Natural killer cell (primary cell): ENCODE data around the gene LY6G5C. TPM values are rescaled to one million over a fixed set of nuclear protein-coding genes. Genes with fewer than 3 reads are reported as not detected.

Source experiments
- ATAC-seq, 3 donors: fragments of 150-1000 bp in 2 of 3; fragments of 200-7000 bp in 1 of 3; cut with Tn5 transposase; 1 replicate in 1 of 3; 2 replicates in 2 of 3; pipeline ENCODE4 v1.10.0; 2021; ENCODE audit warnings: mild to moderate bottlenecking in 2 of 3, moderate library complexity in 2 of 3
- DNase-seq, 2 donors: peaks; one replicate each; pipeline versions ENCODE4 v3.0.0 to v3.0.0-alpha.2; 2013 to 2021; ENCODE audit warnings: mixed read lengths in 1 of 2
- H3K27ac ChIP-seq: one replicate; pipeline ENCODE4 v1.5.1; 2013; ENCODE audit warnings: mild to moderate bottlenecking, low read length
- H3K27me3 ChIP-seq: one replicate; pipeline ENCODE4 v1.6.1; 2013; ENCODE audit warnings: low read length; ENCODE audit not compliant: control insufficient read depth, insufficient read depth
- H3K36me3 ChIP-seq: one replicate; pipeline ENCODE4 v1.6.1; 2013; ENCODE audit warnings: low read length; ENCODE audit not compliant: control insufficient read depth, insufficient read depth
- H3K4me1 ChIP-seq: one replicate; pipeline ENCODE4 v1.6.1; 2013; ENCODE audit warnings: low read length; ENCODE audit not compliant: control insufficient read depth, insufficient read depth
- H3K4me3 ChIP-seq: one replicate; pipeline ENCODE4 v1.5.1; 2013; ENCODE audit warnings: low read length
- H3K9me3 ChIP-seq: one replicate; pipeline ENCODE4 v1.6.1; 2013; ENCODE audit warnings: low read length; ENCODE audit not compliant: control insufficient read depth, insufficient read depth
- H3K27ac Mint-ChIP-seq, 2 donors: one replicate each; pipeline ENCODE4 v1.8.0; 2022; ENCODE audit warnings: mild to moderate bottlenecking in 2 of 2, mixed read lengths in 2 of 2, moderate library complexity in 1 of 2
- H3K27me3 Mint-ChIP-seq, 2 donors: one replicate each; pipeline ENCODE4 v1.8.0; 2022; ENCODE audit warnings: low read depth in 2 of 2, mixed read lengths in 2 of 2
- H3K36me3 Mint-ChIP-seq: one replicate; pipeline ENCODE4 v1.8.0; 2022; ENCODE audit warnings: mixed read lengths
- H3K4me1 Mint-ChIP-seq, 2 donors: one replicate each; pipeline ENCODE4 v1.8.0; 2022; ENCODE audit warnings: mixed read lengths in 2 of 2
- H3K4me3 Mint-ChIP-seq: one replicate; pipeline ENCODE4 v1.8.0; 2022; ENCODE audit warnings: mild to moderate bottlenecking, moderate library complexity, mixed read lengths
- H3K9me3 Mint-ChIP-seq, 2 donors: one replicate each; pipeline ENCODE4 v1.8.0; 2022; ENCODE audit warnings: mixed read lengths in 2 of 2
- CTCF ChIP-seq: fragments of 200-600 bp; IDR thresholded peaks from one replicate; pipeline ENCODE4 v1.8.0; 2022; ENCODE audit warnings: antibody characterized with exemption
- WGBS: methylation state at CpG from one replicate; pipeline ENCODE4 v1.1.7; 2013; ENCODE audit warnings: missing lambda C conversion rate; ENCODE audit not compliant: insufficient coverage; 5-methylcytosine and 5-hydroxymethylcytosine counted together
- intact Hi-C: fragments of 100-400 bp; cut with micrococcal nuclease; formaldehyde crosslinking; loops from one replicate; pipeline ENCODE4 v1.14.2; 2022
- total RNA-seq, 4 donors: library from RNA; stranded (reverse); fragments of 120-200 nt in 1 of 4; gene quantifications; one replicate each; pipeline versions ENCODE4 v1.2.3 to v1.2.4, GENCODE V29; 2013 to 2022

LY6G5C gene
- total RNA-seq, 3 donors from 2014 or later (not counting 1 experiment from before 2014, with no cell fraction given) = 2.0 to 7.9 (median 2.7) TPM

- H3K4me1 ChIP-seq = no peaks in the 10 kb centered on the region
- peaks cover 6 to 25% of the 10 kb centered on the region in 2 donors for H3K4me1 Mint-ChIP-seq
- no peak overlapping the region for H3K27ac ChIP-seq
- H3K4me3 Mint-ChIP-seq = no peak overlapping the region
- 96% methylated on average over 32 of the region's 32 CpGs for WGBS
- peaks cover 94% of the 10 kb centered on the region for H3K36me3 ChIP-seq
- intact Hi-C loops = no loop called here
- H3K27ac Mint-ChIP-seq = peak overlapping the region; percentile 26 to 76
- DNase-seq = no peak
- ATAC-seq = no peak
- H3K27me3 ChIP-seq = no peaks in the 10 kb centered on the region
- H3K4me3 ChIP-seq = no peak overlapping the region
- no peak for TF ChIP-seq CTCF
- H3K27me3 Mint-ChIP-seq = no peaks in the 10 kb centered on the region
- no peaks in the 10 kb centered on the region for H3K9me3 Mint-ChIP-seq
- no peaks in the 10 kb centered on the region for H3K9me3 ChIP-seq
- peaks cover 13% of the 10 kb centered on the region for H3K36me3 Mint-ChIP-seq
These were observed 49.1 kb downstream of the LY6G5C start for GRCh38 chr6:31631681-31632278.

DNA sequence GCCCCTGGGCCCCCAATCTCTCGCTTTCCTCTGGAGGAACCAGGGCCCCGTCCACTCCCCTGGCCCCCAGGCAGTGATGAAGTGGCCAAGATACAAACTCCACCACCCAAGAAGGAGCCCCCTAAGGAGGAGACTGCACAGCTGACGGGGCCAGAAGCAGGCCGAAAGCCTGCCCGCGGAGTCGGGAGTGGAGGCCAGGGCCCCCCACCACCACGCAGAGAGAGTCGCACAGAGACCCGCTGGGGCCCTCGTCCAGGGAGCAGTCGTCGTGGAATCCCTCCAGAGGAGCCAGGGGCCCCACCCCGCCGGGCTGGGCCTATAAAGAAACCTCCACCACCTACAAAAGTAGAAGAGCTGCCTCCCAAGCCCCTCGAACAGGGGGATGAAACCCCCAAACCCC lies 49.7 kb downstream of the LY6G5C start:
- Mint-ChIP-seq H3K4me1 (peaks cover 6 to 29% of the 10 kb centered on the region in 2 donors), H3K27me3 (no peaks in the 10 kb centered on the region), H3K9me3 (no peaks in the 10 kb centered on the region), H3K27ac (peak overlapping the region; percentile 26 to 54), H3K36me3 (peaks cover 18% of the 10 kb centered on the region), H3K4me3 (no peak overlapping the region)
- Histone ChIP-seq H3K9me3 (no peaks in the 10 kb centered on the region), H3K27ac (no peak overlapping the region), H3K4me3 (no peak overlapping the region), H3K4me1 (no peaks in the 10 kb centered on the region), H3K27me3 (no peaks in the 10 kb centered on the region), H3K36me3 (peaks cover 94% of the 10 kb centered on the region)
- intact Hi-C loops = no loop called here
- 95% methylated on average over 16 of the region's 16 CpGs for WGBS
- DNase-seq (no peak), ATAC-seq (no peak)
- no peak for TF ChIP-seq CTCF

DNA sequence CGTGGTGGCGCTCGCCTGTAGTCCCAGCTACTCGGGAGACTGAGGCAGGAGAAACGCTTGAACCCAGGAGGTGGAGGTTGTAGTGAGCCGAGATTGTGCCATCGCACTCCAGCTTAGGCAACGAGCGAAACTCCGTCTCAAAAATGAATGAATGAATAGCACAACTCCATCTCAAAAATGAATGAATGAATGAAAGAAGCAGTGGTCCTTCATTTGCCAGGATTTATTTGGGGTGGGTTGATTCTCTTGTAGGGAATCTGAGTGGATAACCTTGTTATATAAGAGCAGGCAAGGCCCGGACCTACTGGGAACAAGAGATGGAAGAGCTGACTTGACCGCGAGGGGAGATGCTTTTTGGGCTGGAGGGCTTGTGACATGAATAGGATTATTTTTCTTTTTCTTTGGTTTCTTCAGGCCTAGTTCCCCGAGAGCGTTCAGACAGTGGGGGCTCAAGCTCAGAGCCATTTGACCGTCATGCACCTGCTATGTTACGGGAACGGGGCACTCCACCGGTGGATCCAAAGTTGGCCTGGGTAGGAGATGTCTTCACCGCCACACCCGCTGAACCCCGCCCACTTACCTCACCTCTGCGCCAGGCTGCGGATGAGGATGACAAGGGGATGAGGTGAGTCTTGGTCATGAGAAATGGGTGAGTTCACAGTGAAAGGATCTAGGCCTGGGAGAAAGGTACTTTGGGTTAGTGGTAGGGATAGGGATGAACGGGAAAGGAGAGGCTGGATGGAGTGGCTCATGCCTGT lies 50.5 kb downstream of the LY6G5C start:
- H3K4me1 ChIP-seq = no peaks in the 10 kb centered on the region
- ATAC-seq = no peak
- H3K9me3 ChIP-seq = no peaks in the 10 kb centered on the region
- Mint-ChIP-seq H3K36me3 (peaks cover 24% of the 10 kb centered on the region), H3K4me3 (no peak overlapping the region), H3K9me3 (no peaks in the 10 kb centered on the region), H3K27ac (peak overlapping the region; percentile 26 to 54), H3K4me1 (peaks cover 6 to 30% of the 10 kb centered on the region in 2 donors), H3K27me3 (no peaks in the 10 kb centered on the region)
- no peak overlapping the region for H3K4me3 ChIP-seq
- intact Hi-C loops = no loop called here
- H3K36me3 ChIP-seq = peaks cover 94% of the 10 kb centered on the region
- H3K27me3 ChIP-seq = no peaks in the 10 kb centered on the region
- 95% methylated on average over 25 of the region's 25 CpGs for WGBS
- no peak overlapping the region for H3K27ac ChIP-seq
- no peak for DNase-seq
- no peak for TF ChIP-seq CTCF
